ENCODE data around the gene CPTP.

The CPTP gene

GRCh38 chr1:1306661-1307260 lies 17.8 kb upstream of the CPTP start:
- TF ChIP-seq GATA2 (IDR thresholded peaks at IDR 0.05; ENCODE audit: low read depth, low read length) (no peak), GATA3 (IDR thresholded peaks at IDR 0.05; ENCODE audit: low read depth, low read length) (no peak)

DNA sequence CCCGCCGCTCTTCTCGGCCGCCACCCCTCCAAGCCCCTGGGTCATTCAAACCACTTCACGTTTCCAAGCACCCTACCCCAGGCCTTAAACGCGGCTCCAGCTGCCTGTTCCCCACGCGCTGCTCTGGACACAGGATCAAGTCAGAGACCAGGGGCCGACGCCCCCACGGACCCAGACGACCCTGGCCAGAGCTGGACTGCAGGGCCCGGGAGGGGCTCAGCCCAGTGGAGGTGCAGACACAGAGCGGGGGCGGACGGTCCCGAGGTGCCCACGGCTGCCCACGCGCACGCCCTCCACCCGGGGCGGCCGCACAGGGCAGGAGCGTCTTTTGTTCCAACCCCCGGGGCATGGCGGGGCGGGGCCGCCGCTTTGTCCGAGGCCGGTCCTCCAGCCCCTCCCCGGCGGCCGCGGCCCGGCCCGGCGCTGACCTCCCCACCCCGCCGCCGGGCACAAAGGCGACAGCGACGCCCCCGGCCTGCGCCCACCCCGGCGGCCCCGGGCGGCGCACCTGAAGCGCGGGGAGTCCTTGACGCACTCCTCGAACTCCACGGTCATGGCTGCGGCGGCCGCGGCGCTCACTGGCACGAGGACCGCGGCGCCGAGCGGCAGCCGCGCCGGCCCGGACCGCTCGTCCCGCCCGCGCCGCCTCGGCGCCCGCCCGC lies 17.2 kb upstream of the CPTP start:
- no peak for TF ChIP-seq GATA3 (IDR thresholded peaks at IDR 0.05; ENCODE audit: low read depth, low read length)
- TF ChIP-seq GATA2 (IDR thresholded peaks at IDR 0.05; ENCODE audit: low read depth, low read length) = no peak

- no peak for TF ChIP-seq GATA3 (IDR thresholded peaks at IDR 0.05; ENCODE audit: low read depth, low read length)
Observed at GRCh38 chr1:1307923-1308755, 16.5 kb upstream of the CPTP start, which contains the start of the genes ACAP3 and PUSL1. Gene ACAP3, minus strand, starts transcription at chr1:1307930. Its CDS starts 115 bp downstream, at chr1:1307815. Gene PUSL1, plus strand, starts transcription at chr1:1308597. Its CDS starts 47 bp downstream, at chr1:1308644.

DNA sequence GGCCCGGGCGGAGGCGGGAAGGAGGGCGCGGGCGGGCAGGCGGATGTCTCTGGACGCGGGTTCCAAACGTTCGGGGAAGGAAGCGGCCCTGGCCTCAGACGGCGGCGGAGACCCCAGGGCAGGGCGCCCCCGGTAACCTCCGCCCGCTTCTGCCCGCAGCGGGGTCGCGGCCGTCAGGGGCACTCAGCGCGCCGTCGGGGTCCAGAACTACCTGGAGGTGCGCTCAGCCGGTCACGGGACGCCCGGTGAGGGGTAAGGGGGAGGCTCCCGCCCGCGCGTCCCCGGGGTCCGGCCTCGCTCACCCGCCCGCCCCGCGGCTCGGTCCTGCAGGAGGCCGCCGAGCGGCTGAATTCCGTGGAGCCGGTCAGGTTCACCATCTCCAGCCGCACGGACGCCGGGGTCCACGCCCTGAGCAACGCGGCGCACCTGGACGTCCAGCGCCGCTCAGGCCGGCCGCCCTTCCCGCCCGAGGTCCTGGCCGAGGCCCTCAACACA lies 15.8 kb upstream of the CPTP start:
- no peak for TF ChIP-seq GATA3 (IDR thresholded peaks at IDR 0.05; ENCODE audit: low read depth, low read length)
- TF ChIP-seq GATA2 (IDR thresholded peaks at IDR 0.05; ENCODE audit: low read depth, low read length) = no peak

DNA sequence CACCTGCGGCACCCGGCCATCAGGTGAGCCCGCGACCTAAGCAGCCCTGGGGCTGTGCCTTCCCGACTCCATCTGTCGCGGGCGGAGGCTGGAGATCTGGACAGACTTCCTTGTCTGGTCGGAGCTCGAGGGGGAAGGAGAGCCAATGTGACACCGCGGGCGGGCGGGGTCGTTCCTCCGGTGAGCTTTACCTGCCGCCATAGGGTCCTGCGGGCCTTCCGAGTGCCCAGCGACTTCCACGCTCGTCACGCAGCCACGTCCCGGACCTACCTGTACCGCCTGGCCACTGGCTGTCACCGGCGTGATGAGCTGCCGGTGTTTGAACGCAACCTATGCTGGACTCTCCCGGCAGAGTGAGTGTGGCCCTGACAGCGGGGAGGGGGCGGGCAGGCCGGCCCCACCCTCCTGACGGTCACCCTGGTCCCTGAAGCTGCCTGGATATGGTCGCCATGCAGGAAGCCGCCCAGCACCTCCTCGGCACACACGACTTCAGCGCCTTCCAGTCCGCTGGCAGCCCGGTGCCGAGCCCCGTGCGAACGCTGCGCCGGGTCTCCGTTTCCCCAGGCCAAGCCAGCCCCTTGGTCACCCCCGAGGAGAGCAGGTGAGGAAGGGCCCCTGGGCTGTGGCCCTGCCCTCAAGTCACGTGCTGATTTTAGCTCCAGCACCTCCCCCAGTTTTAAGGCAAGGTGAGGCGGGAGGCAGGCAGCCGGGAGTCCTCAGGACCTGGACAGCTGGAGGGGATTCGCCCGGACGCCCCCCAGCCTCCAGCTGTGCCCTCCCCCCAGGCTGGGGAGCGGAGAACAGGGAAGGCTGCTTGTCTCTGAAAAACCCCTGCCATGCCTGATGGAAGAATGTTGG lies 15.1 kb upstream of the CPTP start:
- TF ChIP-seq GATA3 (IDR thresholded peaks at IDR 0.05; ENCODE audit: low read depth, low read length) (no peak), GATA2 (IDR thresholded peaks at IDR 0.05; ENCODE audit: low read depth, low read length) (no peak)

- TF ChIP-seq GATA3 (IDR thresholded peaks at IDR 0.05; ENCODE audit: low read depth, low read length) (no peak), GATA2 (IDR thresholded peaks at IDR 0.05; ENCODE audit: low read depth, low read length) (no peak)
Observed at GRCh38 chr1:1310109-1310385, 14.6 kb upstream of the CPTP start.

- no peak for TF ChIP-seq GATA2 (IDR thresholded peaks at IDR 0.05; ENCODE audit: low read depth, low read length)
- no peak for TF ChIP-seq GATA3 (IDR thresholded peaks at IDR 0.05; ENCODE audit: low read depth, low read length)
Observed at GRCh38 chr1:1310476-1311053, 14.0 kb upstream of the CPTP start.

DNA sequence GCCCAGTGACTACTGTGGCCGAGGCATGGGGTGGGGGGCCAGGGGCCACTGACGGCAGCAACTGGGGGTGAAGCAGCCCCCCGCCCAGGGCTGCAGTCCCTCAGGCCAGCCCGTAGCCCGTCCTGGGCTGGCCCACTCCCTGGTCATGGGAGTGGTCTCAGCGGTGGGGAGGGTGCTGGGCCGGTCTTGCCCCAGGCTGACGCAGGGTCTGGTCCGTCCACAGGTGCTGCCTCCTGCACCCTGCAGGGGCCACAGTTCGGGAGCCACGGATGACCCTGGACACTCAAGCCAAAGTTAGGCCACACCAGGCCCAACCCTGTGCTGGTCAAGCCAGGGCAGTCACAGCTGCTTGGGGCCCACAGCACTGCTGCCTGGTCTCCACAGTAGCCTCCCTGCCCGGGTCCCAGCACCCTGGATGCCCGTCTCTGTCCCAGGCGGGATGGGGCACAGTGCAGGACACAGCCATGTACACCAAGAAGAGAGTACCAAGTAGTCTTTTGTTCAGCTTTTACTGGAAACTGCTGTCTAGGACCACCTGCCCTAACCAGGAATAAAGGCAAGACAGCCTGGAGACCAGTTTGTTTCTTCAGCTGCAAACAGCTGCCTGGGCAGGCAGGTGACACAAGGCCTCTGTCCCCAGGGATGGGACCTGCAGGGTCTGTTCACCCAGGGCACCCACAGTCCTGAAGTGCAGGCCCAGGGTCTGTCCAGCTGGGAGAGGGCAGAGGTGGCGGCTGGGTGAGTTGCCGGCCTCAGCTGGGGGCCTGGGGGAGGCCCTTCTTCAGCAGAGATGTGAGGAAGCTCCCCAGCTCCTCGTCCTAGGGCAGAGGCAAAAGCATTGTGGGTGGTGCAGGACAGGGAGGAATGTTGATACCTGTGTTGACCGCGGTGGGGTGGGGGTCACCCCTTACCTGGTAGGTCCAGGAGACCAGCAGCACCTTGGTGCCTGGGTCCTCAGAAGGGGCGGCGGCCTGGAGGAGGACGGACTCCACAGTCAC lies 13.2 kb upstream of the CPTP start:
- no peak for TF ChIP-seq GATA2 (IDR thresholded peaks at IDR 0.05; ENCODE audit: low read depth, low read length)
- TF ChIP-seq GATA3 (IDR thresholded peaks at IDR 0.05; ENCODE audit: low read depth, low read length) = no peak

DNA sequence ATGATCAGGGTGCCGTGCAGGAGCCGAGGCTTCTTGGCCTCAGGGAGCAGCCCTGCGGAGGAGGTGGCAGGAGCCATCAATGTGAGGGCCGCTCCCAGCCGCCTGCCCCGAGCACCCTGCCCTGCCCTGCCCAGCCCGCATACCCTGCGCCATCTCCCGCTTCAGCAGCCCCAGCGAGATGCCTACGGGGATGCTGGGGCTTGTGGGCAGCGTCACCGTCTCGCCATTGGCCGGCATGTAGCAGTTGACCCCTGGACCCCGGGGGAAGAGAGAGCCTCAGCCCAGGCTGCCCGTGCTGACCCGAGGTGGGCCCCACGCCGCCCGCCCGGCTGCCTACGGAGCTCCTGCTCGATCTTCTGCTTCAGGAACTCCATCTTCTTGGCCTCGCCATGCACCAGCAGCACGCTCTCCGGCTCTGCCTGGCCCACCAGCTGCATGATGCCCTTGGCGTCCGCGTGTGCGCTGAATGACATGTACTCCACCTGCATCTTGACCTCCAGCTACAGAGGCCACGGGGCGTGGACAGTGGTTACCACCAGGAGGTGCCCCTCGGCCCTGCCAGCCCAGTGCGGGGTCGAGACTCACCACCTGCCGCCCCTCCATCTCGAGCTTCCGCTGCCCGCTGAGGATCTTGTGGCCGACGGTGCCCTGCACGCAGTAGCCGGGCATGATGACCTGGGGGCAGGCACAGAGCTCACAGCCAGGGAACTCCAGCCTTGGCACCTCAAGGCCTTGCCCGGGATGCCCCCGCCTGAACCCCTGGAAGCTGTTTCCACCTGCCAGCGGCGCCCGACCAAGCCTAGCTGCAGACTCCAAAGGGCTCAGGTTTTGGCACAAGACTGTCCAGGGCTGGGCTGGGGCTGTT lies 11.9 kb upstream of the CPTP start:
- TF ChIP-seq GATA3 (IDR thresholded peaks at IDR 0.05; ENCODE audit: low read depth, low read length) (no peak), GATA2 (IDR thresholded peaks at IDR 0.05; ENCODE audit: low read depth, low read length) (no peak)

DNA sequence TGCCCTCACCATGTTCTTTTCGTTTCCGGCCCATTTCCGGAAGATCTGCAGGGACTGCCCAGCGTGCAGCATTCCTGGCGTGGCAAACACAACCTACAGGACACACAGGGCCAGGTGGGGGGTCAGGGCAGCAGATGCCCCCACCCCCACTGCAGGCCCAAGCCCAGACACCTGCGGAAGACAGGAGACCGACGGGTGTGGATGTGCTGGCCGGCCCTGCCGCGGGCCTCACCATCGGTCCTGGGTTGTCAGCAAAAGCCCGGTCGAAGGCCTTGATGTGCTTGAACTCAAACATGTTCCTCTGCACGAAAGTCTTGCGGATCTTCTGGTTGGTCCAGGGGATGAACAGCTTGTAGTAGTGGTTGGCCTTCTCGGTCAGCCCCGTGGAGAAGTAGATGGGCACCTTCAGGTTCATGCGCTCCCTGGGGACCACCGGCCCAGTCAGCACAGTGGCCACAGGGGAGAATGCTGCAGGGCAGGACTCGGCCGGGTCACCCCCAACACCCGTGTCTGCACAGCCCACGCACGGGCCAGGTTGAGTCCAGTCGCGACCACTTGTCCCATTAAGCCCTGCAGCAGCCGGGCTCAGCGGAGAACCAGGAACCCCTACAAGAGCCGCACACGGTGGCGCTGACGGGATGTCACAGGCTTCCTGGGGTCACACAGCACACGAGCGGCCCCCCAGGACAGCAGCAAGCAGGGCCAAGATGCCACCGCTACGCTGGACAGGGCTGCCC lies 10.9 kb upstream of the CPTP start:
- no peak for TF ChIP-seq GATA2 (IDR thresholded peaks at IDR 0.05; ENCODE audit: low read depth, low read length)
- TF ChIP-seq GATA3 (IDR thresholded peaks at IDR 0.05; ENCODE audit: low read depth, low read length) = no peak

DNA sequence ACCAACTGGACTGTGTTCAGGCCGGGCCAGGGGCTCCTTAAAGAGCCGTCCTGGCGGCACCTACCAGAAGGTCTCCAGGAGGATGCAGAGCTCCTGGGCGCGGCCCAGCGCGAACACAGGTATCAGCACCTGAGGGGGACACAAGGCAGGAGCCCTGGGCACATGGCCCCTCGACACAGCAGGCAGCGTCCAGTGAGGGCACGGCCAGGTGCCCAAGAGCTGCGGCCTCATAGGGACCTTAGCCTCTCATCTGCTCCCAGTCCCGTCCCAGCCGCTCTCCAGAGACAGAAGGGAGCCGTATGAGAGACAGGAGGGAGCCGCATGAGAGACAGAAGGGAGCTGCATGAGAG lies 10.4 kb upstream of the CPTP start:
- no peak for TF ChIP-seq GATA2 (IDR thresholded peaks at IDR 0.05; ENCODE audit: low read depth, low read length)
- TF ChIP-seq GATA3 (IDR thresholded peaks at IDR 0.05; ENCODE audit: low read depth, low read length) = no peak
